CD8-positive, alpha-beta memory T cell (primary cell): ENCODE data around the gene GOLGA6C. TPM values are rescaled to one million over a fixed set of nuclear protein-coding genes. Genes with fewer than 3 reads are reported as not detected.
A peak's percentile ranks its signal among the peaks of the same experiment; 100 is the strongest.
"Not testable (repeated sequence)": the region's sequence is repeated elsewhere in the genome, so short reads cannot be mapped to it uniquely, and the experiment has no call there.

Experiments
- CTCF ChIA-PET: fragments of 350-600 bp; sonication (Branson Sonifier 250); formaldehyde crosslinking; loops from one replicate; lab custom pipeline; 2021; ENCODE audit warnings: antibody characterized with exemption; lab: Charles Lee
- POLR2A ChIA-PET: fragments of 350-600 bp; sonication (Branson Sonifier 250); formaldehyde crosslinking; loops from one replicate; lab custom pipeline; 2021; ENCODE audit warnings: antibody characterized with exemption; lab: Charles Lee
- DNase-seq, 5 donors: peaks; one replicate each; pipeline versions ENCODE4 v3.0.0 to v3.0.0-alpha.2; 2020 to 2022; ENCODE audit warnings: mixed read lengths in 1 of 5
- H3K27ac ChIP-seq: one replicate; pipeline ENCODE4 v1.7.0; 2013; ENCODE audit warnings: low read depth, mild to moderate bottlenecking, low read length, moderate library complexity
- H3K27me3 ChIP-seq: 2 replicates; pipeline ENCODE4 v1.7.0; 2013; ENCODE audit warnings: low read length, mild to moderate bottlenecking; ENCODE audit not compliant: insufficient read depth, poor library complexity, severe bottlenecking
- H3K36me3 ChIP-seq: 2 replicates; pipeline ENCODE4 v1.7.0; 2013; ENCODE audit warnings: mild to moderate bottlenecking, low read length, moderate library complexity; ENCODE audit not compliant: insufficient read depth
- H3K4me1 ChIP-seq: 2 replicates; pipeline ENCODE4 v1.7.0; 2013; ENCODE audit warnings: mild to moderate bottlenecking, low read length, moderate library complexity; ENCODE audit not compliant: insufficient read depth
- H3K4me3 ChIP-seq: 2 replicates; pipeline ENCODE4 v1.7.0; 2013; ENCODE audit warnings: mild to moderate bottlenecking, low read length
- H3K9me3 ChIP-seq: 2 replicates; pipeline ENCODE4 v1.7.0; 2013; ENCODE audit warnings: mild to moderate bottlenecking, low read length
- H3K27ac Mint-ChIP-seq, 8 donors: one replicate each; pipeline ENCODE4 v1.8.0; 2020 to 2021; ENCODE audit warnings: mixed read lengths in 8 of 8, mild to moderate bottlenecking in 6 of 8, inconsistent platforms in 3 of 8, moderate library complexity in 3 of 8
- H3K27me3 Mint-ChIP-seq, 2 donors: one replicate each; pipeline ENCODE4 v1.8.0; 2020 to 2021; ENCODE audit warnings: mixed read lengths in 2 of 2, mild to moderate bottlenecking in 1 of 2, moderate library complexity in 1 of 2
- H3K36me3 Mint-ChIP-seq, 3 donors: one replicate each; pipeline ENCODE4 v1.8.0; 2020 to 2021; ENCODE audit warnings: mixed read lengths in 3 of 3, inconsistent platforms in 1 of 3, mild to moderate bottlenecking in 1 of 3
- H3K4me1 Mint-ChIP-seq, 3 donors: one replicate each; pipeline ENCODE4 v1.8.0; 2020 to 2021; ENCODE audit warnings: mixed read lengths in 3 of 3, inconsistent platforms in 1 of 3, mild to moderate bottlenecking in 1 of 3
- H3K4me3 Mint-ChIP-seq, 7 donors: one replicate each; pipeline ENCODE4 v1.8.0; 2020 to 2021; ENCODE audit warnings: mixed read lengths in 7 of 7, mild to moderate bottlenecking in 6 of 7, moderate library complexity in 4 of 7, inconsistent platforms in 2 of 7
- H3K9me3 Mint-ChIP-seq, 5 donors: one replicate each; pipeline ENCODE4 v1.8.0; 2020 to 2022; ENCODE audit warnings: mixed read lengths in 5 of 5, mild to moderate bottlenecking in 3 of 5, moderate library complexity in 2 of 5, inconsistent platforms in 1 of 5
- polyA plus RNA-seq: library from polyadenylated mRNA; unstranded; fragments of 300-500 nt; fragmentation: Illumina TruSeq; gene quantifications from one replicate; pipeline ENCODE4 v1.2.3, GENCODE V29; 2021
- total RNA-seq, 2 experiments: library from RNA; stranded (reverse); gene quantifications; one replicate each; pipeline ENCODE4 v1.2.3, GENCODE V29; 2021

GOLGA6C gene
- total and polyA plus RNA-seq, 3 experiments from 2014 or later = not detected

DNA sequence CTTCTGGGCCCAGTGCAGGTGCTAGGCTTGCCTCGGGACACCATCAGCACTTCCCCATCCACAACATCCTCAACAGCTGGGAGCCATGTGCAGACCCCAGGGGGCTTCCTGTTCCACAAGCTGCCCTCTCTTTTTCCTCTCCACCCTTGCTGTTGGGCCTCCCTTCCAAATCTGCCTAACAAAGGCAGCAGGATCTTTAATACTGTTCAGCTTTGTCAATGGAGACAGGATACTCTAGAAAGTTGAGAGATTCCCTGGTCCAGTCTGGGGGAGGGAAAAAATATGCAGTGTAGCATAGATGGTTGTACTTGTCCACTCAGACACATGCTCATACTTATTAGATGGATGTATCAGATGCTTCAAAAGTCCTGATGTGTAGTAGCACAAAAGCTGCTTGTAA is 20.4 kb downstream of the GOLGA6C start:
- H3K4me3 ChIP-seq, H3K36me3 Mint-ChIP-seq, POLR2A ChIA-PET, H3K36me3 ChIP-seq, H3K4me1 Mint-ChIP-seq, CTCF ChIA-PET, H3K9me3 Mint-ChIP-seq, H3K27me3 Mint-ChIP-seq, H3K9me3 ChIP-seq, DNase-seq, H3K27ac ChIP-seq, H3K4me3 Mint-ChIP-seq, H3K27ac Mint-ChIP-seq, H3K4me1 ChIP-seq, H3K27me3 ChIP-seq: not testable (repeated sequence)

DNA sequence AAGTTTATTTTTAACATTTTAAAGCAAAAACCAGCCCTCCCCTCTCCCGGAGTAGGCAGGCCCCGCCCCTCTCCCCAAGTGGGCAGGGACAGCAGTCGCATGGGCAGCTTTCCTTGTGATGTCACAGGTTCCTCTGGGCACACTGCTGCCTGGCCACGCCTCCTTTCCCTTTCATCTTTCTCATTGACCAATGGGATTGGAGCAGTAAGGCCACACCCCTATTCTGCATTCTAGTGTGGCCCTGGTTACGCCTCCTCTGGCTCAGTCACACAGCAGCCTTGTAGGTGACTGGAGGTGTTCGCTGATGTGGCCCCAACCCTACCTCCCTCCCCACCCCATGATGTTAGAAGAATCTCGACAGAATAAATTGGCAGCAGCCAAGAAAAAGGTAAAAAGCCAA is 24.4 kb downstream of the GOLGA6C start, which contains the start of gene GOLGA6D:
Gene GOLGA6D (plus strand): TSS at position 264 of the 400 bp plus-strand sequence. CDS start 41 bp downstream, at position 305.
- DNase-seq, POLR2A ChIA-PET, H3K27ac ChIP-seq, H3K4me3 ChIP-seq, H3K9me3 ChIP-seq, H3K27me3 Mint-ChIP-seq, H3K27ac Mint-ChIP-seq, H3K4me3 Mint-ChIP-seq, H3K4me1 ChIP-seq, H3K36me3 Mint-ChIP-seq, H3K9me3 Mint-ChIP-seq, CTCF ChIA-PET, H3K36me3 ChIP-seq, H3K27me3 ChIP-seq, H3K4me1 Mint-ChIP-seq: not testable (repeated sequence)

DNA sequence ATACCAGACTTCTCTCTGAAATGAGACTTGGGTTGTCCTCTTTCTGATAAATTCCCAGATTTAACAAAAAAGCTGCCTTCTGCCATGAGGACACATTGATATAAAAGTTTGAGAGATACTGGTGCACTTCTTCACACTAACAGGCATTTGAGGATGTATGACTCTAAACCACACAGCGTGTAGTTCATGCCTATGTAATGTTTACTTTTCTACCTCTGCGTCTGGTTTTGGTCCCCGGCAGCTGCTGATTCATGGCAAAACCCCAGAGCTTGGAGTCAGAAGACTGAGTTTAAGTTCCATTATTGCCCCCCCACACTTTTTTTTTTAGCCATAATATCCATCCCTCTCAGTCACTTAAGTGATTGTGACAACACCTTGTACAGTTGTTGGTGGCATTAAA is 26.0 kb downstream of the GOLGA6C start:
- H3K4me3 Mint-ChIP-seq, H3K4me3 ChIP-seq, H3K9me3 ChIP-seq, H3K4me1 ChIP-seq, H3K36me3 ChIP-seq, H3K27me3 ChIP-seq, H3K27me3 Mint-ChIP-seq, CTCF ChIA-PET, H3K9me3 Mint-ChIP-seq, POLR2A ChIA-PET, H3K36me3 Mint-ChIP-seq, H3K27ac ChIP-seq, DNase-seq, H3K4me1 Mint-ChIP-seq, H3K27ac Mint-ChIP-seq: not testable (repeated sequence)

DNA sequence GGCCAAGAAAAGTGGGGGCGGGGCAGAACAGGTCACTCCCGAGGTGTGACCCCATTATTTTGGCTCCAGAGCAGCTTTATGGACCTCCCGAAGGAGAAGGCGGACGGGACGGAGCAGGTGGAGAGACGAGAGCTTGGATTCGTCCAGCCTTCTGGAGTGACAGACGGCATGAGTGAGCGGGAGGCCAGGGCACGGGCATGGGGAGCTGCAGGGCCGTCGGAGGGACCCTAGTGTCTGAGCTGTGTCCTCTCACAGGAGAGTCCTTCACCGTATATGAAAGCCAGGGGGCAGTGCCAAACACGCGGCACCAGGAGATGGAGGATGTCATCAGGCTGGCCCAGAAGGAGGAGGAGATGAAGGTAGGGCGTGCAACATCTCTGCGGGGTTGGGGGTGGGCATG is 35.5 kb downstream of the GOLGA6C start:
- H3K27me3 ChIP-seq, H3K36me3 Mint-ChIP-seq, H3K9me3 Mint-ChIP-seq, H3K4me1 ChIP-seq, H3K27ac Mint-ChIP-seq, H3K4me3 Mint-ChIP-seq, CTCF ChIA-PET, H3K4me3 ChIP-seq, H3K36me3 ChIP-seq, H3K27ac ChIP-seq, H3K9me3 ChIP-seq, POLR2A ChIA-PET, DNase-seq, H3K27me3 Mint-ChIP-seq, H3K4me1 Mint-ChIP-seq: not testable (repeated sequence)

DNA sequence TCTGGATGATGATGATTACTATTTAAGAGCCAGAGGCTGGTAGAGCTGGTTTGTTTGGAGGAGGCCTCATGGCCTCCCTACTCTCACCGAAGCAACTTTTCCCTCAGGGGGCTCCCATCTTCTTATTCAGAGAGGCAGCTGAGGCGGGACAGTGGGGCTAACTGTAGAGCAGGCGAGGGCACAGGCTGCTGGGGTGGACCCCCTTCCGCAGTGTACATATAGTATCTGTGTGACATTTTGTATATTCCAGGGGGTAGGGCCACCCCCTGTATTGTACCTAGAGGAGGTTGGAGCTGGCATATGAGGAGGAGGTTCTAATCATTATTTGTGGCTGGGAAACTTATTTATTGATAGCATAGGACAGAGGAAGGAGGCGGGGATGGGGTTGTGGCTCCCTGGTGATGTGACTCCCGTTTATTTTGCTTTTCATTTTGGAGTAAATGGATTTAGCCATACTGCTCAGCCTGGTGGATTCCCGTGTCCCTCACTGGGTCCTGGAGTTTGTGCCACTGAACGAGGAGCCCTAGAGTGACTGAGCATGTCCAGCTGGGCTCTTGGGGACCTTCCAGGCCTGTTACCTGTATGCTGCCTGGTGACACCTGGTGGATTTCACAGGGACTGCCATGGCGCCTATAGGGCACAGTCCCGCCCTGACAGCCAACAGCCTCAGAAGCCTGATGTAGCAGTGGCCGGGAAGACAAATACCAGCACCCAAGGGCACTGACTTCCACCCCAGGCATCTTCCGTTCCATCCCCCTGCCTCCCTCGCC is 40.6 kb downstream of the GOLGA6C start:
- H3K27ac Mint-ChIP-seq, H3K9me3 Mint-ChIP-seq, H3K27me3 Mint-ChIP-seq, H3K4me1 ChIP-seq, H3K27me3 ChIP-seq, H3K36me3 ChIP-seq, H3K4me3 Mint-ChIP-seq, H3K9me3 ChIP-seq, POLR2A ChIA-PET, H3K36me3 Mint-ChIP-seq, H3K4me1 Mint-ChIP-seq, H3K4me3 ChIP-seq, CTCF ChIA-PET, H3K27ac ChIP-seq: not testable (repeated sequence)
- DNase-seq = peak in 1 of 5 donors; percentile 23

DNA sequence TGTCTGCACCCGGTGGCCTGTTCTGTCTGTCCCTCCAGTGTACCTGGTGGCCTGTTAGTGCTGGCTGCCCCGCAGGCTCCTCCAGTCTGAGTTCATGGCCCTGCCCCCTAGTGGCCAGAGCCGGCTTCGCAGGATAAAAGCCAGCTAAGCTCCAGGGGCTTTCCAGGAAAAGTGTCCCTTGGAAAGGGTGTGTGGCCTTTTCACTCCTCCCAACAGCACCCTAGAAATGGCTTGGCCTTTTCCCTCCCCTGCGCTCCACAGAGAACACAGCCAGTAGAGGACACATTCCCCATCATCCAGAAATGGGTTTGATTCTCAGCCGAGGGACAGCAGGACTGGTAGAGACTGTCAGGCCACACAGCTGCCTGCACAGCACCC is 41.2 kb downstream of the GOLGA6C start:
- H3K36me3 Mint-ChIP-seq, H3K4me3 ChIP-seq, H3K27me3 ChIP-seq, H3K27ac Mint-ChIP-seq, H3K4me1 Mint-ChIP-seq, POLR2A ChIA-PET, H3K27ac ChIP-seq, H3K27me3 Mint-ChIP-seq, H3K9me3 ChIP-seq, H3K9me3 Mint-ChIP-seq, H3K4me1 ChIP-seq, CTCF ChIA-PET, H3K36me3 ChIP-seq, H3K4me3 Mint-ChIP-seq: not testable (repeated sequence)
- DNase-seq = peak; percentile 43 to 70 (median 49)

DNA sequence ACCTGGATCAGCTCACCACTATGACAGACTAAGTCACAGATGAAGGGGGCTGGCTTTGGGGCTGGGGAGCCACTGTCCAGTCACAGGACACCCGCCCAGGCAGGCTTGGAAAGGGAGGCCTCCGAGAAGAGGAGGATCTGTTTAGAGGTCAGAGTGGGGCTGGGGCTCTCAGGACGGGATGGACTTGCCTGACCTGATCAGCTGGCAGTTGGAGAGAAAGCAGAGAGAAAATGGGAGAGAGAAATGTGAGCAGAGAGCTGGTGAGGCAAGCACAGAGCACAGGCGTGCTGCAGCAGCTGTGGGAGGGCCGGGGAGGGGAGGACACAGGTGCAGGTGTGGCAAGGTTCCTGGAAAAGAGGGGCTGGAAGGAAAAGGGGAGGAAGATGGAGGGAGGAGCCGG is 41.9 kb downstream of the GOLGA6C start:
- H3K36me3 ChIP-seq, H3K4me1 Mint-ChIP-seq, CTCF ChIA-PET, H3K4me1 ChIP-seq, H3K27ac ChIP-seq, H3K4me3 Mint-ChIP-seq, POLR2A ChIA-PET, H3K36me3 Mint-ChIP-seq, DNase-seq, H3K9me3 Mint-ChIP-seq, H3K4me3 ChIP-seq, H3K27ac Mint-ChIP-seq, H3K9me3 ChIP-seq, H3K27me3 ChIP-seq: not testable (repeated sequence)
- H3K27me3 Mint-ChIP-seq = peaks cover 3 to 15% of the 10 kb centered on the region in 2 donors

DNA sequence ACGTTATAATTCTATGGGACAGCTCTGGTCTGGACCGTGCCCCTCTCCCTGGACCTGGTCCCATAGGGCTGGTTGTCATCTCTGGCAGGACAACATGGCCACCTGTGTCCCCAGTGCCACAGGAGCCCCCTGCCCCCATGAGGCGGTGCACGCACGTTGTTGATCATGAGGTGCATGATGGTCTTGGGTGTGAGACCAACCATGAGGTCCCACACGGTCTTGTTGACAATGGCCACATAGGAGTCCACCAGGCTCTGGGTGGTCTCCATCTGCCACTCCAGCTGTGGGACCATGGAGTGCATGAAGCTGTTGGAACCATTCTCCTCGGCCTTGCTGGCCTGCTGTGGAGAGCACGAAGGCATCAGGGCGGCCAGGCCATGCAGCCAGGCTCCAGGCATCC is 44.2 kb downstream of the GOLGA6C start:
- Mint-ChIP-seq H3K9me3 (peaks cover 0 to 2% (median 0%) of the 10 kb centered on the region in 5 donors), H3K36me3 (no peaks in the 10 kb centered on the region), H3K27me3 (peaks cover 7 to 33% of the 10 kb centered on the region in 2 donors), H3K4me1 (no peaks in the 10 kb centered on the region), H3K4me3 (no peak overlapping the region), H3K27ac (no peak overlapping the region)
- H3K36me3 ChIP-seq = no peaks in the 10 kb centered on the region
- no peak overlapping the region for H3K27ac ChIP-seq
- no peaks in the 10 kb centered on the region for H3K9me3 ChIP-seq
- H3K4me3 ChIP-seq = no peak overlapping the region
- POLR2A ChIA-PET = no interaction called here
- CTCF ChIA-PET = no interaction called here
- no peaks in the 10 kb centered on the region for H3K27me3 ChIP-seq
- DNase-seq = no peak
- H3K4me1 ChIP-seq = no peaks in the 10 kb centered on the region

DNA sequence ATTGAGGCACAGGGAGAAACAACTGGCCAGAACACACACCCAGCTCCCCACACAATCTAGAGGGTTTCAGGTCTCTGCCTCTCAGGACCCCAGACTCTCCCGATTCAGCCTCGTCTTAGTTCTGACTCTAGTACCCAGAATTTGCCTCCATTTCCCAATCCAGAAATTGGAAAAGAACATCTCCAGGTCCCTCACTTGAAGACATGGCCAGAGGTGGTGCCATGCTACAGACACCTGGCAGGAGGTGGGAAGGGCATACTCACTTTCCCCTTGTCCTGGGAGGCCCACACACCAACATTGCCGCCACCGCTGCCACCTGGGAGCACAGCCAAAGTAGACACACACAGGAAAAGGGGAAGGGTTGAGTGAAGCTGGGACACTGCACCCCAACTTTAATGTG is 44.6 kb downstream of the GOLGA6C start:
- H3K27ac Mint-ChIP-seq, H3K27me3 ChIP-seq, H3K4me3 Mint-ChIP-seq, DNase-seq, H3K36me3 ChIP-seq, H3K27ac ChIP-seq, CTCF ChIA-PET, H3K9me3 ChIP-seq, H3K4me1 Mint-ChIP-seq, H3K9me3 Mint-ChIP-seq, POLR2A ChIA-PET, H3K36me3 Mint-ChIP-seq, H3K4me3 ChIP-seq, H3K4me1 ChIP-seq: not testable (repeated sequence)
- H3K27me3 Mint-ChIP-seq = peaks cover 7 to 36% of the 10 kb centered on the region in 2 donors
